B cell (primary cell): ENCODE measurements around the gene CAPN9. TPM values are rescaled to one million over a fixed set of nuclear protein-coding genes. Genes with fewer than 3 reads are reported as not detected.

Experiments
- ATAC-seq: fragments of 200-7000 bp; cut with Tn5 transposase; one replicate; pipeline ENCODE4 v1.10.0; 2021; ENCODE audit warnings: low read depth, mild to moderate bottlenecking, moderate number of reproducible peaks, moderate library complexity
- CTCF ChIA-PET: fragments of 350-600 bp; sonication (Branson Sonifier 250); formaldehyde crosslinking; loops from one replicate; lab custom pipeline; 2021; ENCODE audit warnings: antibody characterized with exemption, inconsistent platforms; lab: Charles Lee
- POLR2A ChIA-PET: fragments of 350-600 bp; sonication (Branson Sonifier 250); formaldehyde crosslinking; loops from one replicate; lab custom pipeline; 2021; ENCODE audit warnings: antibody characterized with exemption; lab: Charles Lee
- DNase-seq: peaks from one replicate; pipeline ENCODE4 v3.0.0; 2013
- H2AFZ ChIP-seq: 2 replicates; pipeline ENCODE4 v1.6.1; 2012; ENCODE audit warnings: mild to moderate bottlenecking, low read depth, low read length; ENCODE audit not compliant: insufficient read depth, poor library complexity, severe bottlenecking
- H3K27ac ChIP-seq, 2 donors: 1 replicate in 1 of 2; 2 replicates in 1 of 2; pipeline ENCODE4 v1.5.1; 2012 to 2013; ENCODE audit warnings: low read length in 2 of 2, mild to moderate bottlenecking in 2 of 2, moderate library complexity in 1 of 2
- H3K27me3 ChIP-seq, 4 experiments: fragments of 200-600 bp in 1 of 4; sonication (generic) in 1 of 4; replicated peaks in 1 of 4; 1 replicate in 2 of 4; 2 replicates in 2 of 4; pipeline versions ENCODE4 v1.6.1 to v1.7.0; 2013 to 2016; ENCODE audit warnings: low read length in 3 of 4, mild to moderate bottlenecking in 2 of 4, mixed read lengths in 1 of 4, moderate library complexity in 1 of 4; ENCODE audit not compliant: insufficient read depth in 4 of 4, control insufficient read depth in 3 of 4; ENCODE audit errors: control extremely low read depth in 1 of 4
- H3K36me3 ChIP-seq, 2 experiments: replicated peaks in 1 of 2; 1 replicate in 1 of 2; 2 replicates in 1 of 2; pipeline versions ENCODE4 v1.6.1 to v1.7.1; 2013; ENCODE audit warnings: low read length in 1 of 2; ENCODE audit not compliant: insufficient read depth in 2 of 2, control insufficient read depth in 1 of 2; ENCODE audit errors: control extremely low read depth in 1 of 2, extremely low read depth in 1 of 2
- H3K4me1 ChIP-seq, 2 donors: fragments of 200-600 bp in 1 of 2; sonication (generic) in 1 of 2; 1 replicate in 1 of 2; 2 replicates in 1 of 2; pipeline versions ENCODE4 v1.5.1 to v1.6.1; 2013 to 2017; ENCODE audit warnings: low read length in 2 of 2; ENCODE audit not compliant: control insufficient read depth in 2 of 2, insufficient read depth in 2 of 2
- H3K4me2 ChIP-seq: replicated peaks from 2 replicates; pipeline ENCODE3; 2012; ENCODE audit warnings: mild to moderate bottlenecking, low read depth, low read length; ENCODE audit not compliant: poor library complexity, severe bottlenecking
- H3K4me3 ChIP-seq, 5 experiments: fragments of 200-600 bp in 1 of 5; sonication (generic) in 1 of 5; 1 replicate in 3 of 5; 2 replicates in 2 of 5; pipeline versions ENCODE4 v1.5.1 to v1.7.0; 2011 to 2016; ENCODE audit warnings: low read length in 4 of 5, mild to moderate bottlenecking in 4 of 5, low read depth in 2 of 5, control low read depth in 1 of 5, moderate library complexity in 1 of 5; ENCODE audit not compliant: insufficient read depth in 1 of 5; ENCODE audit errors: control extremely low read depth in 1 of 5, extremely low read depth in 1 of 5
- H3K79me2 ChIP-seq: fragments of 200-600 bp; sonication (generic); one replicate; pipeline ENCODE4 v1.6.0; 2016; ENCODE audit warnings: low read length; ENCODE audit not compliant: control insufficient read depth, insufficient read depth
- H3K9ac ChIP-seq: fragments of 200-600 bp; sonication (generic); 2 replicates; pipeline ENCODE4 v1.6.1; 2017; ENCODE audit warnings: mild to moderate bottlenecking, low read length, moderate library complexity
- H3K9me3 ChIP-seq, 3 donors: one replicate each; pipeline versions ENCODE4 v1.6.1 to v1.7.1; 2013; ENCODE audit warnings: low read length in 2 of 3; ENCODE audit not compliant: control insufficient read depth in 2 of 3, insufficient read depth in 1 of 3; ENCODE audit errors: control extremely low read depth in 1 of 3
- H4K20me1 ChIP-seq: 2 replicates; pipeline ENCODE4 v1.6.0; 2012; ENCODE audit warnings: mild to moderate bottlenecking, low read length; ENCODE audit not compliant: insufficient read depth, control insufficient read depth, poor library complexity, severe bottlenecking
- H3K27ac Mint-ChIP-seq: one replicate; pipeline ENCODE4 v1.8.0; 2021; ENCODE audit warnings: mixed read lengths
- H3K27me3 Mint-ChIP-seq: one replicate; pipeline ENCODE4 v1.8.0; 2021; ENCODE audit warnings: mixed read lengths
- H3K4me1 Mint-ChIP-seq: one replicate; pipeline ENCODE4 v1.8.0; 2021; ENCODE audit warnings: mixed read lengths
- H3K4me3 Mint-ChIP-seq: one replicate; pipeline ENCODE4 v1.8.0; 2021; ENCODE audit warnings: mixed read lengths
- H3K9me3 Mint-ChIP-seq: one replicate; pipeline ENCODE4 v1.8.0; 2022; ENCODE audit warnings: mixed read lengths; ENCODE audit not compliant: insufficient read depth
- EZH2 ChIP-seq: IDR thresholded peaks from 2 replicates; pipeline ENCODE4 v1.6.1; 2012; ENCODE audit warnings: borderline replicate concordance, low read depth, mild to moderate bottlenecking, moderate library complexity, low read length; ENCODE audit not compliant: insufficient read depth, poor library complexity, severe bottlenecking
- WGBS: methylation state at CpG from one replicate; pipeline ENCODE4 v1.1.5; 2013; ENCODE audit warnings: missing lambda C conversion rate; ENCODE audit not compliant: insufficient coverage; 5-methylcytosine and 5-hydroxymethylcytosine counted together
- intact Hi-C: fragments of 100-400 bp; cut with micrococcal nuclease; formaldehyde crosslinking; loops from one replicate; pipeline ENCODE4 v1.10.0; 2022
- polyA plus RNA-seq: library from polyadenylated mRNA; depleted of rRNA; stranded (reverse); fragments of >200 nt; gene quantifications from 2 replicates; pipeline ENCODE4 v1.2.3, GENCODE V29; 2012
- total RNA-seq, 2 donors: library from RNA; stranded (reverse); fragments of 120-200 nt in 1 of 2; gene quantifications; 1 replicate in 1 of 2; 2 replicates in 1 of 2; pipeline versions ENCODE4 v1.2.3 to v1.2.4, GENCODE V29; 2013 to 2022
- TF ChIP-seq, protein P1 (sequence below): fragments of 200-600 bp; IDR thresholded peaks from one replicate; pipeline ENCODE4 v1.8.0; 2022; ENCODE audit warnings: antibody characterized with exemption, mild to moderate bottlenecking

CAPN9 gene
- total and polyA plus RNA-seq, 2 donors (not counting 1 experiment from before 2014, with no cell fraction given) = not detected

DNA sequence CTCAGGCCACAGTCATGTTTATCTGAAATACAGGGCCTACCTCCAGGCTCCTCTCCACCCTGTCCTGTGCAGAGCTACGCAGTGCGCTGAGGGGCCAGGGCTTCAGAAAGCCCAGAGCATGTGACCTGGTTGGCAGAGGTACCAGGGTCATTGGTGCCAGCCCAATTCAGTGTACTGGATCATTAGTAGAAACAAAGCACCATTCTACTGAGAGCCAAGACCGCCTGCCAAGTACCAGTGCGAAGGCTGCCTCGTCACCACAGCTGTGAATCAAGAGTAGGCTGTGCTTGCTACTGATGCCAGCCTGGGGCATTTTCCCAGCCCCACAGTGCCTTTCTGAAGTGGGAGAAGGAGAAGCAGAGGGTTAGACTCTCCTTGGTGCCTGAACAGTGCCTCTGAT lies 59.8 kb downstream of the CAPN9 start:
- Histone ChIP-seq H2AFZ (no peak overlapping the region), H3K9me3 (peaks cover 0 to 6% (median 0%) of the 10 kb centered on the region in 3 donors), H3K4me2 (no peak overlapping the region), H3K4me3 (no peak overlapping the region), H3K4me1 (no peaks in the 10 kb centered on the region), H4K20me1 (no peaks in the 10 kb centered on the region), H3K9ac (no peak overlapping the region), H3K36me3 (no peaks in the 10 kb centered on the region), H3K79me2 (no peaks in the 10 kb centered on the region), H3K27me3 (peaks cover 0 to 3% (median 0%) of the 10 kb centered on the region in 4 experiments), H3K27ac (no peak overlapping the region)
- Mint-ChIP-seq H3K27me3 (peaks cover 21% of the 10 kb centered on the region), H3K9me3 (peaks cover 4% of the 10 kb centered on the region), H3K4me3 (no peak overlapping the region), H3K4me1 (no peaks in the 10 kb centered on the region), H3K27ac (no peak overlapping the region)
- no peak for DNase-seq
- no peak for TF ChIP-seq EZH2
- TF ChIP-seq, protein P1, sequence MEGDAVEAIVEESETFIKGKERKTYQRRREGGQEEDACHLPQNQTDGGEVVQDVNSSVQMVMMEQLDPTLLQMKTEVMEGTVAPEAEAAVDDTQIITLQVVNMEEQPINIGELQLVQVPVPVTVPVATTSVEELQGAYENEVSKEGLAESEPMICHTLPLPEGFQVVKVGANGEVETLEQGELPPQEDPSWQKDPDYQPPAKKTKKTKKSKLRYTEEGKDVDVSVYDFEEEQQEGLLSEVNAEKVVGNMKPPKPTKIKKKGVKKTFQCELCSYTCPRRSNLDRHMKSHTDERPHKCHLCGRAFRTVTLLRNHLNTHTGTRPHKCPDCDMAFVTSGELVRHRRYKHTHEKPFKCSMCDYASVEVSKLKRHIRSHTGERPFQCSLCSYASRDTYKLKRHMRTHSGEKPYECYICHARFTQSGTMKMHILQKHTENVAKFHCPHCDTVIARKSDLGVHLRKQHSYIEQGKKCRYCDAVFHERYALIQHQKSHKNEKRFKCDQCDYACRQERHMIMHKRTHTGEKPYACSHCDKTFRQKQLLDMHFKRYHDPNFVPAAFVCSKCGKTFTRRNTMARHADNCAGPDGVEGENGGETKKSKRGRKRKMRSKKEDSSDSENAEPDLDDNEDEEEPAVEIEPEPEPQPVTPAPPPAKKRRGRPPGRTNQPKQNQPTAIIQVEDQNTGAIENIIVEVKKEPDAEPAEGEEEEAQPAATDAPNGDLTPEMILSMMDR = no peak
- intact Hi-C loops = no loop called here
- 89% methylated on average over 5 of the region's 5 CpGs for WGBS
- CTCF ChIA-PET = no interaction called here
- POLR2A ChIA-PET = no interaction called here
- no peak for ATAC-seq

DNA sequence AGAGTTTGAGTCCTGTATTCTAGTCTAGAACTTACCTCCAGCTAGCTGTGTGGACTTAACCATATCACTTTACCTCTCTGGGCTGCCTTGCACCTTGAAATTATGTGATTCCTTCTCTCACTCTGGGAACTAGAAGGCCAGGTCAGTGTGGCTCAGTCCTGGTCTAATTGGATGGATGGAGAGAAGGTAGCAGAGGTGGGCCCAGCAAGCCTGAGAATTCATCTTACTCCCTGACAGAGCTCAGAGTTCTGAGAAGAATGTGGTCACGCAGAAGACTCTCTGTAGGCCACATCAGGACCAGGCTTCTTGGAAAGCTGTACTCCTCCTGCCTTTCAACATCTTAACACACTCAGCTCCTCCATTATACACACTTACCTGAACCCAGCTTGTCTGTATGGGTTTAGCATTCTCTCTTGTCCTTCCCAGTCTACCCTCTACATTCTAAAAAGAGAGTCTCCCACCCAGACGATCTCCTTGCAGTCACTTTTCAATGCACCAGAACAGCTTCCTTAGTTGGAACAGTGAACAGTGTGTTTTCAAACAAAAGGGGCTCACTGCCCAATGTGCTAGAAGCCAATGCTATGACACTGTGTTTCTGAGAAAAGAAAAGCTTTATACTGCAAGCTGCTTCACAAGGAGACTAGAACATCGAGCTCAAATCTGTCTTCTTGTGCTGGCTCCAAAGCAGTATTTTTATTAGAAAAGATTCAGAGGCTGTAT lies 60.5 kb downstream of the CAPN9 start:
- Histone ChIP-seq H3K9me3 (peaks cover 0 to 6% (median 2%) of the 10 kb centered on the region in 3 donors), H3K4me3 (no peak overlapping the region), H4K20me1 (no peaks in the 10 kb centered on the region), H2AFZ (no peak overlapping the region), H3K9ac (no peak overlapping the region), H3K27ac (no peak overlapping the region), H3K27me3 (peaks cover 0 to 2% (median 0%) of the 10 kb centered on the region in 4 experiments), H3K4me2 (no peak overlapping the region), H3K36me3 (no peaks in the 10 kb centered on the region), H3K79me2 (no peaks in the 10 kb centered on the region), H3K4me1 (no peaks in the 10 kb centered on the region)
- H3K4me3 Mint-ChIP-seq = no peak overlapping the region
- DNase-seq (no peak), ATAC-seq (no peak)
- H3K9me3 Mint-ChIP-seq = peaks cover 7% of the 10 kb centered on the region
- no peak for TF ChIP-seq EZH2
- TF ChIP-seq, protein P1 = no peak
- ChIA-PET CTCF (no interaction called here), POLR2A (no interaction called here)
- 92% methylated on average over 2 of the region's 3 CpGs for WGBS
- intact Hi-C loops = no loop called here
- H3K4me1 Mint-ChIP-seq = no peaks in the 10 kb centered on the region
- H3K27me3 Mint-ChIP-seq = peaks cover 18% of the 10 kb centered on the region
- no peak overlapping the region for H3K27ac Mint-ChIP-seq
